T-helper 2 cell (primary cell): Measurements from ENCODE around the gene MATN1.
"Not testable (repeated sequence)": the region's sequence is repeated elsewhere in the genome, so short reads cannot be mapped to it uniquely, and the experiment has no call there.

Experiments
- DNase-seq, 5 experiments: peaks; one replicate each; pipeline versions ENCODE4 v3.0.0 to v3.0.0-alpha.2; 2012 to 2022

MATN1 gene

GRCh38 chr1:30694280-30695175, 28.9 kb downstream of the MATN1 start:
- DNase-seq = no peak

GRCh38 chr1:30693822-30694221, 29.6 kb downstream of the MATN1 start:
- no peak for DNase-seq

GRCh38 chr1:30693366-30693765, 30.0 kb downstream of the MATN1 start:
- no peak for DNase-seq

- no peak for DNase-seq
Observed at GRCh38 chr1:30692948-30693301, 30.5 kb downstream of the MATN1 start.

GRCh38 chr1:30692201-30692947, 31.0 kb downstream of the MATN1 start:
- no peak for DNase-seq

- no peak for DNase-seq
Observed at GRCh38 chr1:30691480-30691879, 31.9 kb downstream of the MATN1 start.

- DNase-seq = no peak
Observed at GRCh38 chr1:30689901-30690645, 33.3 kb downstream of the MATN1 start.

- DNase-seq = no peak
Observed at GRCh38 chr1:30688920-30689794, 34.2 kb downstream of the MATN1 start.

GRCh38 chr1:30688516-30688915, 34.9 kb downstream of the MATN1 start:
- not testable (repeated sequence) for DNase-seq

GRCh38 chr1:30687886-30688285, 35.5 kb downstream of the MATN1 start:
- no peak for DNase-seq

- DNase-seq = no peak
Observed at GRCh38 chr1:30686236-30686935, 37.0 kb downstream of the MATN1 start.

GRCh38 chr1:30685796-30686165, 37.6 kb downstream of the MATN1 start:
- DNase-seq = no peak

GRCh38 chr1:30684881-30685795, 38.2 kb downstream of the MATN1 start:
- DNase-seq = peak in 2 of 5 experiments; percentile 13 to 31

GRCh38 chr1:30684259-30684658, 39.1 kb downstream of the MATN1 start:
- no peak for DNase-seq

GRCh38 chr1:30683699-30684098, 39.7 kb downstream of the MATN1 start:
- DNase-seq = no peak

GRCh38 chr1:30682396-30683275, 40.7 kb downstream of the MATN1 start:
- DNase-seq = no peak

- no peak for DNase-seq
Observed at GRCh38 chr1:30681782-30682181, 41.6 kb downstream of the MATN1 start.

- DNase-seq = no peak
Observed at GRCh38 chr1:30680879-30681278, 42.5 kb downstream of the MATN1 start.

- no peak for DNase-seq
Observed at GRCh38 chr1:30680429-30680828, 43.0 kb downstream of the MATN1 start.

GRCh38 chr1:30679976-30680305, 43.4 kb downstream of the MATN1 start:
- no peak for DNase-seq
